ENCODE measurements around the gene CD109. TPM values are rescaled to one million over a fixed set of nuclear protein-coding genes. Genes with fewer than 3 reads are reported as not detected.

CD109 gene
- total RNA-seq = 10 to 100 TPM; 13.4 to 29.3 (median 20.2) TPM

- DNase-seq (ENCODE audit: low spot score) (no peak), ATAC-seq (ENCODE audit: low FRiP score) (peak; percentile 93)
- TF ChIP-seq CTCF (IDR thresholded peaks at IDR 0.05) = no peak
Measured at GRCh38 chr6:73695619-73696421, at the start of gene CD109. TSS of gene CD109 (plus strand) at chr6:73696203. CDS start at chr6:73696216, 13 bp downstream.

- no peak for ATAC-seq (ENCODE audit: low FRiP score)
Measured at GRCh38 chr6:73648166-73648565, 47.8 kb upstream of the CD109 start.

GRCh38 chr6:73649783-73650182 lies 46.2 kb upstream of the CD109 start:
- ATAC-seq (ENCODE audit: low FRiP score) = no peak
- no peak for DNase-seq (ENCODE audit: low spot score)
- no peak for TF ChIP-seq CTCF (IDR thresholded peaks at IDR 0.05)

More at GRCh38 chr6:73648166-73648565, 47.8 kb upstream of the CD109 start:
- DNase-seq (ENCODE audit: low spot score) = no peak
- TF ChIP-seq CTCF (IDR thresholded peaks at IDR 0.05) = no peak

GRCh38 chr6:73652637-73653570 lies 43.1 kb upstream of the CD109 start:
- no peak for TF ChIP-seq CTCF (IDR thresholded peaks at IDR 0.05)
- DNase-seq (ENCODE audit: low spot score) (no peak), ATAC-seq (ENCODE audit: low FRiP score) (peak; percentile 17)

- ATAC-seq (ENCODE audit: low FRiP score) (peak; percentile 99), DNase-seq (ENCODE audit: low spot score) (peak; percentile 73)
- no peak for TF ChIP-seq CTCF (IDR thresholded peaks at IDR 0.05)
Measured at GRCh38 chr6:73653571-73654424, 42.2 kb upstream of the CD109 start, which contains the start of gene SLC17A5. TSS of gene SLC17A5 (minus strand) at chr6:73653992. CDS start at chr6:73653886, 106 bp downstream.

GRCh38 chr6:73655341-73655917 lies 40.6 kb upstream of the CD109 start:
- no peak for DNase-seq (ENCODE audit: low spot score)

More at GRCh38 chr6:73655341-73655917, 40.6 kb upstream of the CD109 start:
- no peak for TF ChIP-seq CTCF (IDR thresholded peaks at IDR 0.05)
- ATAC-seq (ENCODE audit: low FRiP score) = no peak
